C4-2B (cell line): Measurements from ENCODE around the gene ETFA.

Experiments
- H3K27ac ChIP-seq: fragments of 450-650 bp; 2 replicates; pipeline ENCODE4 v1.5.1; 2017
- ZFX ChIP-seq: fragments of 450-650 bp; IDR thresholded peaks from 2 replicates; pipeline ENCODE4 v1.6.1; 2017
- TF ChIP-seq, protein P1 (sequence below): fragments of 450-650 bp; conservative IDR thresholded peaks from 2 replicates; pipeline ENCODE4 v1.5.1; 2017; ENCODE audit warnings: mild to moderate bottlenecking

ETFA gene

DNA sequence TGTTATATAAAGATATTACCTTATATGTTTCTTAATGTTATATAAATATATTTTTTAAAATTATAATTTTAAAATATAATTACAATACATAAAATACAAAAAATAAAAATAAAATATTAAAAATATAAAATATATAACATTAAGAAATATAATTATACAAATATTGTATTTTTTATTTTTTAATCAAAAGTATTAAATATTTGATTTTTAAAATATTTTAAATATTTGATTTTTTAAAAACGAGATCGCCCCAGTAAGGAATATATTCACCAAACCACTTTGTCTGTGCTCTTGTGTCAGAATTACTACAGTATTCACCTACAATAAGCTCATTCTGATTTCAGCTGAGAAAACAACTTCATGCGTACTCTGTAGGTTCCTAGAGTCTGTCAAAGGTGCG lies 89.1 kb downstream of the ETFA start:
- TF ChIP-seq ZFX = no peak
- TF ChIP-seq, protein P1, sequence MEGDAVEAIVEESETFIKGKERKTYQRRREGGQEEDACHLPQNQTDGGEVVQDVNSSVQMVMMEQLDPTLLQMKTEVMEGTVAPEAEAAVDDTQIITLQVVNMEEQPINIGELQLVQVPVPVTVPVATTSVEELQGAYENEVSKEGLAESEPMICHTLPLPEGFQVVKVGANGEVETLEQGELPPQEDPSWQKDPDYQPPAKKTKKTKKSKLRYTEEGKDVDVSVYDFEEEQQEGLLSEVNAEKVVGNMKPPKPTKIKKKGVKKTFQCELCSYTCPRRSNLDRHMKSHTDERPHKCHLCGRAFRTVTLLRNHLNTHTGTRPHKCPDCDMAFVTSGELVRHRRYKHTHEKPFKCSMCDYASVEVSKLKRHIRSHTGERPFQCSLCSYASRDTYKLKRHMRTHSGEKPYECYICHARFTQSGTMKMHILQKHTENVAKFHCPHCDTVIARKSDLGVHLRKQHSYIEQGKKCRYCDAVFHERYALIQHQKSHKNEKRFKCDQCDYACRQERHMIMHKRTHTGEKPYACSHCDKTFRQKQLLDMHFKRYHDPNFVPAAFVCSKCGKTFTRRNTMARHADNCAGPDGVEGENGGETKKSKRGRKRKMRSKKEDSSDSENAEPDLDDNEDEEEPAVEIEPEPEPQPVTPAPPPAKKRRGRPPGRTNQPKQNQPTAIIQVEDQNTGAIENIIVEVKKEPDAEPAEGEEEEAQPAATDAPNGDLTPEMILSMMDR = no peak
- H3K27ac ChIP-seq = no peak overlapping the region

DNA sequence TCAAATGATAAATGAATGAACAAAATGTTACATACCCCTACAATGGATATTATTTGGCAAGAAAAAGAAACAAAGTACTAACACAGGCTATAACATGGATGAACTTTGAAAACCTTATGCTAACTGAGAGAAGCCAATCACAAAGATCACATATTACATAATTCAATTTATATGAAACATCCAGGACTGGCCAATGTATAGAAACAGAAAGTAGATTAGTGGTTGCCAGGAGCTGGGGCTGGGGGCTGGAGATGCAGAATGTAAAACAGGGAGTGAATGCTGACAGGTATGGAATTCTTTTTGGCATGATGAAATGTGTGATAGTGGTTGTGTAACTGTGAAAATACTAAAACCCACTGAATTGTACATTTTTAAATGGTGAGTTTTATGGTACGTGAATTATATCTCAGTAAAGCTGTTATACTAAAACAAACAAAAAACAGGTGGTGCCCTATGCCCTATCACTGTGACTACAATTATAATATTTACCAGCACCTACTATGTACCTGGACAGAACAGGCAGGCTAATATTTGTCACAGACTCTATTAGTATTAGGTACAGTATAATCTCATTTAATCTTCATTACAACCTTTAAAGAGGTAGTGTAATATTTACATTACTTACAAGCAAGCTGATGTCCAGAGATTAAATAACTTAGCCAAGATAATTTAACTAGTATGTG lies 90.0 kb downstream of the ETFA start:
- no peak for TF ChIP-seq ZFX
- TF ChIP-seq, protein P1 = no peak
- H3K27ac ChIP-seq = no peak overlapping the region

DNA sequence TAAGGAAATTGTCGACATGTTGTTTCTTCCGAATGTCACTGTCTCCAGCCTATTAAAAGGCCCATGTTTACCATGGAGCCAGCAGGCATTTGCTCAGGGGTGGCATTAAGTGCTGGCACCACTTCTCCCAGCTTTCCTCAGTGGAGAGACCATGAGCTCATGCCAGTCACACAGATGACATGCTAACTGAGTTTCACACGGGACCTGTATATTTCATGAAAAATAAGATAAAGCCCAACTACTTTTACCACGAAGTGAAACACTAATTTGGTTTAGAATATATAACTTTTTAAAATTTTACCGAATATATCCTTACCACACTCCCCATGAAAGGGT lies 93.4 kb downstream of the ETFA start:
- TF ChIP-seq ZFX = no peak
- TF ChIP-seq, protein P1 = no peak
- peak overlapping the region; percentile 56 for H3K27ac ChIP-seq

DNA sequence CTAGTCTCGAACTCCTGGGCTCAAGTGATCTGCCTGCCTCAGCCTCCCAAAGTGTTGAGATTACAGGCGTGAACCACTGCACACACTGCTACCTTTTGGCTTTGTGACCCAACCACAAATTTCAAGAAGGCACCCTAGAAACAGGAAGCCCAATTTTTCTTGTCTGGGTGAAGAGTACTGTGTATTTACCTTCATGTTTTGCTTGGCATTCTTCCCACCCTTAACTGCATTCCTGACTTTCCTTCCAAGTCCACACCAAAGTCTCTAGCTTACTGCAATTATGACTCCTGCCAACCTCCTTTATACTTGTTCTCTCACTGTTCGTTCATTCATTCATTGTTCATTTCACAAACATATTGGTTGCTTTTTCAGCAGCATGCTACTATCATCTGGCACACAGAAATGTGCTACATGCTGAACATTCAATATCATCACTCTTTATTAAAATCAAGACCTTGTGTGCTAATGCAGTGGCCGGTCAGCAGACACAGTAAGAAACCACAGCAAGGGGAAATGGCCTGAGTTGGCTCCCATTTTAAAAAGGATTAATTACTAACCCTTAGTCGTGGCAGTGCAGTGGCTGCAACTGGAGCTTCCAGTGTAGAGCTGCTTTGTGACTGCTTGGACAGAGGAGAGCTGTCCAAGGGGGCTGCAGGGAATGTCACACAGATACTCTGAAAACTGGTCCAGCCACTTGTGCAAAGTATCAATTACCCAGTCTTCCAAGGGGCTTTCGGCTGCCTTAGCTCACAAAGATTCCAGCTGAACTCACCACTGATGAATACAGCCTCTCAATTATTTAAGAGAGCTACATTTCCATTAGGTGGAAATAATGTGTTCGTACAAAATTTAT lies 94.0 kb downstream of the ETFA start:
- H3K27ac ChIP-seq = peak overlapping the region; percentile 56

DNA sequence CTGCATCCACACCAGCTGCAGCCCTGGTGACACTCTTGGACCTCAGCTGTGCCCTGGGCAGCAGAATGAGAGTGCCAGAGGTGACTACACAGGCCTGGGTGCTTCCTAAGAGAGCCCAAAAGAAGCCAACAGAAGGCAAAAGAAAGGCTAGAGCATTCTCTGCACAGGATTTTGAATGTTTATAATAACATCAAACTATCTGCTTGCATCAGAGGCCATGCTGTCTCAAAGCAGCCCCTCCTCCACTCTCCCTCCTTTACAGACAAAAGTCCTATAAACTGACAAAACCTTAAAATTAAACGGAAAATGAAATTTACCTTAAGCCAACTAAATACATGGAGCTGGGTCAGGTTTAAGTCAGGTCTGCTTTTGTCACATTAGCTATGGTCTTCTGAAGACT lies 95.6 kb downstream of the ETFA start:
- no peak overlapping the region for H3K27ac ChIP-seq
- no peak for TF ChIP-seq ZFX
- TF ChIP-seq, protein P1 = no peak

More for the DNA sequence above, 94.0 kb downstream of the ETFA start:
- TF ChIP-seq ZFX = no peak

DNA sequence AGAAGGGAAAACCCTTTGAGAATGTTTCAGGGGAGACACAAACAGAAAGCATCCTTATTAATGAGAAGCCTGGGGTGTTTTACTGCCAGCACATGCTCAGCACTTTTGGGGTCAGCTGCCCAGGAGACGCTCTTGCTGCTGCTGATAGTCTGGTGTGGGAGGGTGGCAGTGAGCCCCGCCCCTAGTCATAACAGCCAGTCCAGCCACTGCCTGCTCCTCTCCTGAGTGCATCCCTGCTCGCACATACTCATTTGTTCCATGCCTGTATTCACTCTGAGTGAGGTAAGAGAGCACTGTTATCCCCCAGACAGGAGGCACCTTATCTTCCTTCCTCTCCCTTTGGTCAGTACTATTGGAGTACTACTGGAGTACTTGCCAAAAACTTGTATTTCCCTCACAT lies 101.3 kb downstream of the ETFA start:
- no peak for TF ChIP-seq ZFX
- TF ChIP-seq, protein P1 = no peak

DNA sequence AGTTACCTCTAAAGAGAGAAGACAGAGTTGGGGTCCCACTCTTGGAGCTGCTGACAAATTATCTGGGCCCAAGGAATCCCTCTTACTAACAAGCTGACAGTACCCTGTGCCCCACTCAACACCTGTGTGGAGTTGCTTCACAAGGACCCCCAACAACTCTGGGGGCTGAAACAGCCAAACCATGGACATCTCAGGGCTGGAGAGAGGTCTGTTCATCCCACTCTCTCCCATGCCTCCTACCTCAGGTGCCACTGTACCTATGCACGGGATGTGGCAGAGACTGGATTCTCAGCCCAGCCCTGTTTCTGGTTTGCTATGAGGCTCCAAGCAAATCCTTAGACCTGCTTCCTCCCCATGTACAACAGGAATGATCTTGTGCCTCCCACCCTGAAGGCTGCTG lies 101.7 kb downstream of the ETFA start:
- H3K27ac ChIP-seq = no peak overlapping the region
- no peak for TF ChIP-seq ZFX
- TF ChIP-seq, protein P1 = no peak

More for the DNA sequence above, 101.3 kb downstream of the ETFA start:
- H3K27ac ChIP-seq = no peak overlapping the region
